CD8-positive, alpha-beta memory T cell (primary cell): ENCODE results near the gene TRMT2A. TPM values are rescaled to one million over a fixed set of nuclear protein-coding genes. Genes with fewer than 3 reads are reported as not detected.

Experiments
- CTCF ChIA-PET: fragments of 350-600 bp; sonication (Branson Sonifier 250); formaldehyde crosslinking; loops from one replicate; lab custom pipeline; 2021; ENCODE audit warnings: antibody characterized with exemption; lab: Charles Lee
- POLR2A ChIA-PET: fragments of 350-600 bp; sonication (Branson Sonifier 250); formaldehyde crosslinking; loops from one replicate; lab custom pipeline; 2021; ENCODE audit warnings: antibody characterized with exemption; lab: Charles Lee
- DNase-seq, 5 donors: peaks; one replicate each; pipeline versions ENCODE4 v3.0.0 to v3.0.0-alpha.2; 2020 to 2022; ENCODE audit warnings: mixed read lengths in 1 of 5
- H3K27ac ChIP-seq: one replicate; pipeline ENCODE4 v1.7.0; 2013; ENCODE audit warnings: low read depth, mild to moderate bottlenecking, low read length, moderate library complexity
- H3K27me3 ChIP-seq: 2 replicates; pipeline ENCODE4 v1.7.0; 2013; ENCODE audit warnings: low read length, mild to moderate bottlenecking; ENCODE audit not compliant: insufficient read depth, poor library complexity, severe bottlenecking
- H3K36me3 ChIP-seq: 2 replicates; pipeline ENCODE4 v1.7.0; 2013; ENCODE audit warnings: mild to moderate bottlenecking, low read length, moderate library complexity; ENCODE audit not compliant: insufficient read depth
- H3K4me1 ChIP-seq: 2 replicates; pipeline ENCODE4 v1.7.0; 2013; ENCODE audit warnings: mild to moderate bottlenecking, low read length, moderate library complexity; ENCODE audit not compliant: insufficient read depth
- H3K4me3 ChIP-seq: 2 replicates; pipeline ENCODE4 v1.7.0; 2013; ENCODE audit warnings: mild to moderate bottlenecking, low read length
- H3K9me3 ChIP-seq: 2 replicates; pipeline ENCODE4 v1.7.0; 2013; ENCODE audit warnings: mild to moderate bottlenecking, low read length
- H3K27ac Mint-ChIP-seq, 8 donors: one replicate each; pipeline ENCODE4 v1.8.0; 2020 to 2021; ENCODE audit warnings: mixed read lengths in 8 of 8, mild to moderate bottlenecking in 6 of 8, inconsistent platforms in 3 of 8, moderate library complexity in 3 of 8
- H3K27me3 Mint-ChIP-seq, 2 donors: one replicate each; pipeline ENCODE4 v1.8.0; 2020 to 2021; ENCODE audit warnings: mixed read lengths in 2 of 2, mild to moderate bottlenecking in 1 of 2, moderate library complexity in 1 of 2
- H3K36me3 Mint-ChIP-seq, 3 donors: one replicate each; pipeline ENCODE4 v1.8.0; 2020 to 2021; ENCODE audit warnings: mixed read lengths in 3 of 3, inconsistent platforms in 1 of 3, mild to moderate bottlenecking in 1 of 3
- H3K4me1 Mint-ChIP-seq, 3 donors: one replicate each; pipeline ENCODE4 v1.8.0; 2020 to 2021; ENCODE audit warnings: mixed read lengths in 3 of 3, inconsistent platforms in 1 of 3, mild to moderate bottlenecking in 1 of 3
- H3K4me3 Mint-ChIP-seq, 7 donors: one replicate each; pipeline ENCODE4 v1.8.0; 2020 to 2021; ENCODE audit warnings: mixed read lengths in 7 of 7, mild to moderate bottlenecking in 6 of 7, moderate library complexity in 4 of 7, inconsistent platforms in 2 of 7
- H3K9me3 Mint-ChIP-seq, 5 donors: one replicate each; pipeline ENCODE4 v1.8.0; 2020 to 2022; ENCODE audit warnings: mixed read lengths in 5 of 5, mild to moderate bottlenecking in 3 of 5, moderate library complexity in 2 of 5, inconsistent platforms in 1 of 5
- polyA plus RNA-seq: library from polyadenylated mRNA; unstranded; fragments of 300-500 nt; fragmentation: Illumina TruSeq; gene quantifications from one replicate; pipeline ENCODE4 v1.2.3, GENCODE V29; 2021
- total RNA-seq, 2 experiments: library from RNA; stranded (reverse); gene quantifications; one replicate each; pipeline ENCODE4 v1.2.3, GENCODE V29; 2021

The TRMT2A gene
- total and polyA plus RNA-seq, 3 experiments from 2014 or later, result 35.6 to 121 (median 108) TPM

DNA sequence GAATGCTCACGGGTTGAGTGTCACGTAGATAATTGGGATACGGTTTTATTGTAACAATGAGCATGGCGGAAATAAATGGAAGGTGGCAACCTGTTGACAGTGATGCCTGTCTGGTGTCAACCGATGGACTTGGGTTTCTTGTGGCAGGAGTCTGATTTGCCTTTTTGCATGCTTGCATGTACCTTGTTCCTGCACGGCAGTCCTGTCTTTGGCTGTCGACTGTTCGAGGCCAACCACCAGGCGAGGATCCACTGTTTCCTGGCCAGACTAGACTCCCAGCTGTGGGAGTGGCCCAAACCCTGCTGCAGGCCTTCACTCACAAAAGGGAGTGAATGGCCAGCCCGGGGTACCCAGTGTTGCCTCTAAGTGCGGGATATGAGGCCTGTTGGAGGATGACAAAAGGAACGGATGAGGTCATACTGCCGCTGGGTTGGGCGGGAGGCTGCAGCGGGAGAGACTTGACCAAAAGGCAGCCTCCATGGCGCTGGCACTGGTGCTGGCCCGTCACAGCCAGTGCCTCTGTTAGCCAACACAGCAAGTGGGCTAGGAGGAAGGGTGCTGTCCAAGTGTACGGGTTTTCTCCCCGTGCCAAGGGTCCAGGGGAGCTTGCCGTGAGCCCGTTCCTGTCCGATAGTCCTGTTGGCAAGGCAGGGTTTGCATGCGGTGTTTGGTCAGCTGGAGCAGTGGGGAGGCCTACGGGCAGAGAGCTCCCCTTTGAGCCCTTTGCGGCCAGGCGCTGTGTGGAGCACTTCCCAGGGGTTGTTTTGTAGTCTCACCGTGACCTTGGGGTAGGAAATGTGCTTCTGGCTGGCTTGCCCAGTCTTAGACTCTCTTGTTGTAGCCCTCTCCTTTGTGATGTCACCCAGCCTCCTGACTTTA lies 36.0 kb downstream of the TRMT2A start:
- peaks cover 6% of the 10 kb centered on the region for H3K36me3 ChIP-seq
- Mint-ChIP-seq H3K36me3 (peaks cover 0 to 14% (median 2%) of the 10 kb centered on the region in 3 donors), H3K4me3 (peak overlapping the region; percentile 74 to 93 (median 85)), H3K27me3 (peaks cover 0 to 1% of the 10 kb centered on the region in 2 donors), H3K9me3 (no peaks in the 10 kb centered on the region), H3K4me1 (peaks cover 44 to 57% (median 48%) of the 10 kb centered on the region in 3 donors), H3K27ac (peak overlapping the region; percentile 36 to 96 (median 89))
- no peak for DNase-seq
- CTCF ChIA-PET, result interaction anchor here (1.0 to 2.8 kb wide), 2 partner anchors 11 to 36 kb away, joined by 3 to 9 read pairs; partner anchors contain the start of gene TRMT2A
- H3K4me3 ChIP-seq, result peak overlapping the region; percentile 92
- peaks cover 40% of the 10 kb centered on the region for H3K4me1 ChIP-seq
- no peaks in the 10 kb centered on the region for H3K9me3 ChIP-seq
- H3K27ac ChIP-seq, result peak overlapping the region; percentile 98
- POLR2A ChIA-PET, result interaction anchor here (0.7 kb wide), 1 partner anchor 60 kb away, joined by 3 read pairs; no protein-coding TSS in a partner anchor
- H3K27me3 ChIP-seq, result no peaks in the 10 kb centered on the region

DNA sequence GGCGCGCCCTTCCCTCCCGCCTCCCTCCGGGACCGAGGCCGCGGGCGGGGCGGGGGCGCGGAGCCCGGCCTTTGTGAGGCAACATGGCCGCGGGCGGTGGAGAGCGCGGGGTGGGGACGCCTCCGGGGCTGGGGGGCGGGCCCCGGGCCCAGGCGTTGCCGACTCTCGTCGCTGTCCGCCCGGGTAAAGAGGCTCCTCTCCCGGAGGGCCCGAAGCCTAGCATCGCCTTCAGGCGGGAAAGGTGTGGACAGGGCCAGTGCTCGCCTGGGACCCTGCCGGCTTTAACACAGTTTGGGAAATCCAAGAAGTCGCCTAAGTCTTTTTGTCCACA lies 36.6 kb downstream of the TRMT2A start:
- CTCF ChIA-PET, result no interaction called here
- Histone ChIP-seq H3K27me3 (no peaks in the 10 kb centered on the region), H3K9me3 (no peaks in the 10 kb centered on the region), H3K4me3 (peak overlapping the region; percentile 92), H3K36me3 (no peaks in the 10 kb centered on the region), H3K4me1 (peaks cover 40% of the 10 kb centered on the region), H3K27ac (peak overlapping the region; percentile 98)
- Mint-ChIP-seq H3K36me3 (peaks cover 0 to 8% (median under 1%) of the 10 kb centered on the region in 3 donors), H3K9me3 (no peaks in the 10 kb centered on the region), H3K27me3 (peaks cover 0 to 1% of the 10 kb centered on the region in 2 donors), H3K4me1 (peaks cover 43 to 51% (median 45%) of the 10 kb centered on the region in 3 donors), H3K4me3 (peak overlapping the region; percentile 74 to 93 (median 85)), H3K27ac (peak overlapping the region; percentile 36 to 96 (median 89))
- DNase-seq, result peak; percentile 66 to 80 (median 73)
- POLR2A ChIA-PET, result no interaction called here

DNA sequence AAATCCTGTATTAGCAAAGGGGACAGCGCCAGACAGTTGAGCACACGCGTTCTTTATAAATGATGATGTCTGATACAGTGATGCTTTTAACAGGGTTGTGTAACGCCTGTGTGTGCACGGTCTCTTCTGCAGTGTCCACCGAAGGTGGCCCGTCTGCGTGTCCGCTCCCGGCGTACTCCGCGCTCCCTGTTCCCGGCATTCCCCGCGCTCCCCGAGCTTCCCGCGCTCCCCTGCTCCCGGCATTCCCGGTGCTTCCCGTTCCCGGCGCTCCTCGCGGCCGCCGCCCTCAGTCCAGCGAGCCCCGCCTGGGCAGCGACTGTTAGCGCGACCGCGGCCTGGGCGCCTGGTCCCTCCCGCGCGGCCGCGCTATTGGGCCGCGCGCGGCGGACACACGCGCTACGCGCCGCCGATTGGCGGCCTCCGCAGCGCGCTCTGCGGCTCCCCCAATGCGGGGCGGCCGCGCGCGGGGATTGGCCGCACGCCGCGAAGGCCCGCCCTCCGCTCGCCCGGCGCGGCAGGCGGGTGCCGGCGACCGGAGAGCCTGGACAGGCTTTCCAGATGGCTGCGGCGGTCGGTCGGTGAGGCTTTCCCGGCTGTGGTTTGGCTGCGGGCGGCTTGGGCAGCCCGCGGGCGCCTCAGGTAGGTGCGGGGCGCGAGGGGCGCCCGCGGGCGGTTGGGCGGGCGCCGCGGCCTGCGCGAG lies 37.1 kb downstream of the TRMT2A start, which contains the start of gene DGCR8:
DGCR8 (plus strand) TSS at position 497 of the 700 bp plus-strand sequence. CDS start 5,723 bp downstream, outside the sequence.
- H3K4me1 Mint-ChIP-seq, result peaks cover 38 to 46% (median 39%) of the 10 kb centered on the region in 3 donors

DNA sequence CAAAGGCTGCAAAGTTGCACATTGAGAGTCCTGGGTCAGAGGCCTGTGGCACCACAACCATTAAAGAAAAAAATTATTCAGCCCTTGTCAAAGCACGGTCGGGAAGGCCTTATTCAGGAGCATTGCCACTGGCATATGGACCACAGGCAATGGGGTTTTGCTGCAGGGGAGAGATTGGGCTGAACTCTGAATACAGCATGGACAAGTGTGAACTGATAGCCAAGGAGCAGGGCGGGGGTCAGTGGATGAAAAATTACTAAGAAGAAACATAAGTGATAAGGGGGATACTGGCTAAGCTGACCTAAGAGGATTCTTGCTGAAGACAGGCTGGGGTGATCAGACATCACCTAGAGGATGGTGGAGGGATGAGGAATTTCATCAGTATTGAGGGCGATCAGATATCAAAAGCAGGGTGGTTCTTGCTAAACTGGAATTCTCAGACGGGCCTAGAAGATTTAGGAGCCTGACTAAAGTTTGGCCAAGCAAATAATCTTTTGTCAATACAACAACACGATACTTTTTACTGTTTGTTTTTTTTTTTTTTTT lies 40.3 kb downstream of the TRMT2A start:
- no peak for DNase-seq
- Histone ChIP-seq H3K36me3 (no peaks in the 10 kb centered on the region), H3K4me3 (no peak overlapping the region), H3K27ac (peak overlapping the region; percentile 55), H3K27me3 (no peaks in the 10 kb centered on the region), H3K4me1 (peaks cover 9% of the 10 kb centered on the region), H3K9me3 (no peaks in the 10 kb centered on the region)
- no peaks in the 10 kb centered on the region for H3K27me3 Mint-ChIP-seq
- peaks cover 0 to 7% (median 0%) of the 10 kb centered on the region in 3 donors for H3K36me3 Mint-ChIP-seq
- ChIA-PET POLR2A (no interaction called here), CTCF (no interaction called here)
- H3K9me3 Mint-ChIP-seq, result no peaks in the 10 kb centered on the region
- H3K4me3 Mint-ChIP-seq, result peak overlapping the region in 4 of 7 donors; percentile 29 to 75 (median 53)
- peaks cover 12 to 18% (median 13%) of the 10 kb centered on the region in 3 donors for H3K4me1 Mint-ChIP-seq
- H3K27ac Mint-ChIP-seq, result peak overlapping the region in 4 of 8 donors; percentile 2 to 36 (median 4)

More for the DNA sequence above, 37.1 kb downstream of the TRMT2A start, which contains the start of gene DGCR8:
- ChIA-PET POLR2A (interaction anchor here (1.2 kb wide), 1 partner anchor 11 kb away, joined by 5 read pairs; no protein-coding TSS in a partner anchor), CTCF (no interaction called here)
- no peaks in the 10 kb centered on the region for H3K27me3 ChIP-seq
- H3K36me3 ChIP-seq, result no peaks in the 10 kb centered on the region
- Mint-ChIP-seq H3K9me3 (no peaks in the 10 kb centered on the region), H3K36me3 (peaks cover 0 to 7% (median 0%) of the 10 kb centered on the region in 3 donors), H3K27me3 (peaks cover 0 to 1% of the 10 kb centered on the region in 2 donors), H3K4me3 (peak within 1 kb of the TSS; percentile 91 to 96 (median 94)), H3K27ac (peak within 1 kb of the TSS; percentile 88 to 96 (median 91))
- peaks cover 37% of the 10 kb centered on the region for H3K4me1 ChIP-seq
- H3K27ac ChIP-seq, result peak within 1 kb of the TSS; percentile 98
- H3K9me3 ChIP-seq, result no peaks in the 10 kb centered on the region
- H3K4me3 ChIP-seq, result peak within 1 kb of the TSS; percentile 97
- peak; percentile 56 to 80 (median 71) for DNase-seq

DNA sequence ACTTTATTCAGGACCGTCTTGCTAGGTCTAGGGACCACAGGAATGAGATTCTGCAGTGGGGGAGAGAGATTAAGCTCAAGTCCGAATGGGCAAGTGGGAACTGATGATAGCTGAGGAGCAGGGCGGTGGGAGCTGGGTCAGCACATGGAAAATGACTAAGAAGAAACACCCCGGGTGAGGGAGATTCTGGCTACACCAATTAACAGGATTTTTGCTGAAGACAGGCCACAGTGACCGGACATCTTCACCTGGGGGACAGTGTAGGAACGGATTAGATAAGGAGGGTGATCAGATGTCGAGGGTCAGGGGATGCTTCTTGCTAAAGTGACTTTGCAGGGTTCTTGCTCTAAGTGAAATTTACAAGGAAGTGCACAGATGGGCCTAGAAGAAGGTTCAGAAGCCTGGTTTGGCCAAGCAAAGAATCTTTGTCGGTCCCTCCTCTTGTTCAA lies 45.5 kb downstream of the TRMT2A start:
- Mint-ChIP-seq H3K27me3 (no peaks in the 10 kb centered on the region), H3K9me3 (no peaks in the 10 kb centered on the region), H3K27ac (peak overlapping the region in 1 of 8 donors; percentile 57), H3K4me1 (no peaks in the 10 kb centered on the region), H3K4me3 (no peak overlapping the region), H3K36me3 (no peaks in the 10 kb centered on the region)
- POLR2A ChIA-PET, result interaction anchor here (0.7 kb wide), 1 partner anchor 36 kb away, joined by 4 read pairs; no protein-coding TSS in a partner anchor
- Histone ChIP-seq H3K36me3 (no peaks in the 10 kb centered on the region), H3K4me3 (no peak overlapping the region), H3K27ac (no peak overlapping the region), H3K4me1 (no peaks in the 10 kb centered on the region), H3K9me3 (no peaks in the 10 kb centered on the region), H3K27me3 (no peaks in the 10 kb centered on the region)
- no peak for DNase-seq
- CTCF ChIA-PET, result interaction anchor here (0.8 kb wide), 1 partner anchor 504 kb away, joined by 4 read pairs; no protein-coding TSS in a partner anchor

DNA sequence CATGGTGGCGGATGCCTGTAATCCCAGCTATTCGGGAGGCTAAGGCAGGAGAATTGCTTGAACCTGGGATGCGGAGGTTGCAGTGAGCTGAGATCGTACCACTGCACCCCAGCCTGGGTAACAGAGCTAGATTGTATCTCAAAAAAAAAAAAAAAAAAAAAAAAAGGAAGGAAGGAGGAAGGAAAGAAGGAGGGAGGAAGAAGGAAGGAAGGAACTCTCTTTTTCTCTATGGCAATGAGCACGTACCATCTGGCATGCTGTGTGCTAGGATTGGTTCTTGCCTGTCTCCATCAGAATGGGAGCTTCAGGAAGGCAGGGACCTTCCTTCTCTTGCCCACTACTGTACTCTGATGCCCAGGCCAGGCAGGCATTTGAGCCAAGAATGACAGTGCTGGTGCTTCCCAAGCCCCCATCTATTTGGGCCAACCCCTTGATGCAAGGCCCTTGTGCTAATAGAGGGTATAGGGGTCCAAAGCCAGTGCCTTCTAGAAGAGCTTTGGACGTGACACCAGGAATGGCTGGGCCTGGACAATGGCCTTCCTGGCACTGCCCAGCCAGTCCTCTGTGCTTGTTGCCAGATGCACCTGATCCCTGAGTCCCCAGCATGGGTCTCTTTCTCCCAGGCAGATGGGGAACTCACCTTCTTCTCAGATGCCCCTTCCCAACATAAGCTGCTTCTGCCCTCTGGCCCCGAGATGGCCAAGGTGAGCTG lies 47.5 kb downstream of the TRMT2A start:
- Histone ChIP-seq H3K27me3 (no peaks in the 10 kb centered on the region), H3K27ac (no peak overlapping the region), H3K4me1 (no peaks in the 10 kb centered on the region), H3K9me3 (no peaks in the 10 kb centered on the region), H3K36me3 (no peaks in the 10 kb centered on the region), H3K4me3 (no peak overlapping the region)
- H3K4me1 Mint-ChIP-seq, result no peaks in the 10 kb centered on the region
- DNase-seq, result no peak
- H3K27me3 Mint-ChIP-seq, result no peaks in the 10 kb centered on the region
- H3K27ac Mint-ChIP-seq, result peak overlapping the region in 1 of 8 donors; percentile 46
- no peak overlapping the region for H3K4me3 Mint-ChIP-seq
- ChIA-PET CTCF (no interaction called here), POLR2A (interaction anchor here (0.7 kb wide), 1 partner anchor 72 kb away, joined by 8 read pairs; no protein-coding TSS in a partner anchor)
- no peaks in the 10 kb centered on the region for H3K9me3 Mint-ChIP-seq
- peaks cover 0 to 8% (median 3%) of the 10 kb centered on the region in 3 donors for H3K36me3 Mint-ChIP-seq

DNA sequence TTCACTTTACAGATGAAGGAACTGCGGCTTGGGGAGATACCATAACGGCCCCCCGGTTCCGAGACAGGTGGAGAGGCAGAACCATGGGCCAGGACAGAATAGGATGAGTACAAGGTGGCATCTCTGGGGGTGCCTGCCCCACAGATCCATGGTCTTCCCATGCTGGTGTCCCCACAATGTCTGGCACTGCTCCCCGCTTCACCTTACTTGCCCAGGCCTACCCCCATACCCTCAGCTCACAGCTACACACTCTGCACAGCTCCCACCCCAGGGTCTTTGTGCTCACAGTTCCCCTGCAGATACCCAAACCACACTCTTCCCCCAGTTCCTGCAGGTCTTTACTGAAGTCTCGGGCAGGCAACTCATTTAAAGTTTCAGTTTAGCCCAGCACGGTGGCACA lies 48.4 kb downstream of the TRMT2A start:
- peaks cover 0 to 15% (median 3%) of the 10 kb centered on the region in 3 donors for H3K36me3 Mint-ChIP-seq
- POLR2A ChIA-PET, result interaction anchor here (0.7 kb wide), 2 partner anchors 48 to 55 kb away, joined by 7 read pairs; no protein-coding TSS in a partner anchor
- H3K4me1 ChIP-seq, result no peaks in the 10 kb centered on the region

More for the DNA sequence above, 48.4 kb downstream of the TRMT2A start:
- Histone ChIP-seq H3K4me3 (no peak overlapping the region), H3K36me3 (peaks cover 6% of the 10 kb centered on the region), H3K9me3 (no peaks in the 10 kb centered on the region), H3K27ac (no peak overlapping the region), H3K27me3 (no peaks in the 10 kb centered on the region)
- Mint-ChIP-seq H3K4me1 (no peaks in the 10 kb centered on the region), H3K27ac (no peak overlapping the region), H3K27me3 (no peaks in the 10 kb centered on the region), H3K4me3 (no peak overlapping the region), H3K9me3 (no peaks in the 10 kb centered on the region)
- DNase-seq, result no peak
- CTCF ChIA-PET, result no interaction called here
